ENCODE measurements around the gene ESF1.

The ESF1 gene

DNA sequence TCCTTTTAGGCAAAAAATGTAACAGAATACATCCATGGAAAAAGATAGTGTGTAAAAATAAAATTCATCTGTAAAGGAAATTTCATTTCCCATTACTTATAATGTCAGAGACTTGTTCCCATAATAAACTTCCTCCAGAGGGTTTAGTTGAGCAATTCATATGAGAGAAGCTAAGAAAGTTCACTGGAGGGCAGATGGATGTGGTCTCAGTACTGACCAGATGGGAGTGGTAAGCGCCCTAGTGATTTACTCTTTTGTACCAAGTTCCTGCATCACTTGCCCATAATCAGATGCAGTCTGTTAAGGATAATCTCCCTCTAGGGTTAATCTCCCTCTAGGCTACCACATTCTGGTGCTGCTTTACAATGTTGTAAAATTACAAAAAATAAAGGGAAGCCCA is 61.7 kb downstream of the ESF1 start:
- H3K36me3 ChIP-seq (replicated peaks) = peaks cover 2% of the 10 kb centered on the region
- in situ Hi-C loops (cut with HindIII; ENCODE audit: low pct_ligation_motif_present, low sequenced_read_pairs) = no loop called here
- no peaks in the 10 kb centered on the region for H3K27me3 ChIP-seq (replicated peaks)
- no peak overlapping the region for H3K4me3 ChIP-seq (ENCODE audit: low read depth, low read length)
- TF ChIP-seq, protein P1, sequence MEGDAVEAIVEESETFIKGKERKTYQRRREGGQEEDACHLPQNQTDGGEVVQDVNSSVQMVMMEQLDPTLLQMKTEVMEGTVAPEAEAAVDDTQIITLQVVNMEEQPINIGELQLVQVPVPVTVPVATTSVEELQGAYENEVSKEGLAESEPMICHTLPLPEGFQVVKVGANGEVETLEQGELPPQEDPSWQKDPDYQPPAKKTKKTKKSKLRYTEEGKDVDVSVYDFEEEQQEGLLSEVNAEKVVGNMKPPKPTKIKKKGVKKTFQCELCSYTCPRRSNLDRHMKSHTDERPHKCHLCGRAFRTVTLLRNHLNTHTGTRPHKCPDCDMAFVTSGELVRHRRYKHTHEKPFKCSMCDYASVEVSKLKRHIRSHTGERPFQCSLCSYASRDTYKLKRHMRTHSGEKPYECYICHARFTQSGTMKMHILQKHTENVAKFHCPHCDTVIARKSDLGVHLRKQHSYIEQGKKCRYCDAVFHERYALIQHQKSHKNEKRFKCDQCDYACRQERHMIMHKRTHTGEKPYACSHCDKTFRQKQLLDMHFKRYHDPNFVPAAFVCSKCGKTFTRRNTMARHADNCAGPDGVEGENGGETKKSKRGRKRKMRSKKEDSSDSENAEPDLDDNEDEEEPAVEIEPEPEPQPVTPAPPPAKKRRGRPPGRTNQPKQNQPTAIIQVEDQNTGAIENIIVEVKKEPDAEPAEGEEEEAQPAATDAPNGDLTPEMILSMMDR (IDR thresholded peaks at IDR 0.05; ENCODE audit: low read depth, low read length, missing control alignments) = no peak
- no peak overlapping the region for H3K27ac ChIP-seq
- no peak for DNase-seq

DNA sequence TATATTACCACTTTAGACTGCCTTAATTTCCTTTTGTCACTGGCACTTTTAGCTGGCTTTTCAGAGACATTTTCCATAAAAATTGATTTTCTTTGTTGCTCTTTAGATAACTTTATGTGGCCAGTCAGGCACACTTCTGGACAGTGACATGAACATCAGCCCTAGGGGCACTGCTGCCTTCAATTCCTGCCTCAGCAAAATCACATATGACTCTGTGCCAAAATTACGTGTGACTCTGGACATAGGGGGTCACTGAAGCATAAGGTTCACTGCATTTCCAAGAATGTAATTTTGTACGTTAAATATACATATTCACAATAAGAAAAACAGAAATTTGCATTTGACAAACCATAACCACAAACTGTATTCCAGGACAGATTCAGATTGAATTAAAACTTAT is 66.5 kb downstream of the ESF1 start:
- Histone ChIP-seq H3K27ac (no peak overlapping the region), H3K4me3 (ENCODE audit: low read depth, low read length) (no peak overlapping the region), H3K36me3 (replicated peaks) (peaks cover 15% of the 10 kb centered on the region), H3K27me3 (replicated peaks) (no peaks in the 10 kb centered on the region)
- in situ Hi-C loops (cut with HindIII; ENCODE audit: low pct_ligation_motif_present, low sequenced_read_pairs) = no loop called here
- TF ChIP-seq, protein P1 (IDR thresholded peaks at IDR 0.05; ENCODE audit: low read depth, low read length, missing control alignments) = no peak
- DNase-seq = no peak

DNA sequence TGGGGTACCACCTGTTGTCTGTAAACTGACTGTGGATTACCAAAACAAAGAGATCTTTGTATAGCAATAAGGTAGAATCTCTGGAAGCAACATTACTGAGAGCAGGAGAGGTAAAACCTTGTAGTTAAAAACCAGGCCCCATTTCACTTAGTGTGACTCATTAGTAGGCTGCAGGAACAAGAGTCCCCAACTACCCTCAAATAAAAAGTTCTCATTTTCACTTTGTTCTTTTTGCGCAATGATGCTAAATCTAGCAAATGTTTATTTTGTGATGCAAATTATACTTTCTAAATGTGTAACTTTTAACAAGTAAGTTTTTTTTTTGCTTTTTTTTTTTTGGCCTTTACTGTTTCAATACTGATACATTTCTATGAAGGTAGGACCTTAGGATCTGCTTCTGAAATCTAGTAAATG is 67.1 kb downstream of the ESF1 start:
- in situ Hi-C loops (cut with HindIII; ENCODE audit: low pct_ligation_motif_present, low sequenced_read_pairs) = no loop called here
- DNase-seq = no peak
- Histone ChIP-seq H3K36me3 (replicated peaks) (peaks cover 15% of the 10 kb centered on the region), H3K4me3 (ENCODE audit: low read depth, low read length) (no peak overlapping the region), H3K27me3 (replicated peaks) (no peaks in the 10 kb centered on the region), H3K27ac (no peak overlapping the region)
- TF ChIP-seq, protein P1 (IDR thresholded peaks at IDR 0.05; ENCODE audit: low read depth, low read length, missing control alignments) = no peak

DNA sequence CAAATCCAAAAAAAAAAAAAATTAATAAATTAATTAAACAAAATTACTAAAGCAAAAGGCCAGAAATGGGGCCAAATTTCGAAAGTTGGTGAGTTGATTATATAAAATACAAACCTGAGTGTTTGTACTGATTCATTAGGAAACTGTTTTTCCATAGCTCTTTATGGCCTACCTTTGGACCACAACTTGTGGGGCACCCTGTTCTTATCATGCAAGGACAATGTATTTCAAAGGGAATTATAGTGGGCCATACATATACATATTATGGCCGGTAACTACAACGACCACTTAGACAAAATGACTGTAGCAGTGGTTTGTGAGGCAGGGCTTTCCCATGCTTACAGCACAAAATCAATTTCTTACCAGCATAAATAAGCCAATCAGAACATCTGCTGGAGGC is 69.5 kb downstream of the ESF1 start:
- TF ChIP-seq, protein P1 (IDR thresholded peaks at IDR 0.05; ENCODE audit: low read depth, low read length, missing control alignments) = no peak
- Histone ChIP-seq H3K27me3 (replicated peaks) (no peaks in the 10 kb centered on the region), H3K36me3 (replicated peaks) (peaks cover 15% of the 10 kb centered on the region), H3K4me3 (ENCODE audit: low read depth, low read length) (no peak overlapping the region), H3K27ac (no peak overlapping the region)
- no peak for DNase-seq
- in situ Hi-C loops (cut with HindIII; ENCODE audit: low pct_ligation_motif_present, low sequenced_read_pairs) = no loop called here

DNA sequence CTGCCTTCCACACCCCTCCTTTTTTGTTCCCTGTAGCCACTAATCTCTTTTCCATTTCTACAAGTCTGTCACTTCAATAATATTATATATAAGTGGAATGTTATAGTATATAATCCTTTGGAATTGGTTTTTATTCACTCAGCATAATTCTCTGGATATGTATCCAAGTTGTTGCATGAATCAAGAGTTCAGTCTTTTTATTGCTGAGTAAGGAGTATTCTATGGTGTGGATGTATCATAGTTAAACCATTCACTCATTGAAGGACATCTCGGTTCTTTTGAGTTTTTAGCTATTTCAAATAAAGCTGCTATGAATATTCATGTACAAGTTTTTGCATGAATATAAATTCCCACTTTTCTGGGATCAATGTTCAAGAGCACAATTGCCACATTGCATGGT is 76.5 kb downstream of the ESF1 start:
- TF ChIP-seq, protein P1 (IDR thresholded peaks at IDR 0.05; ENCODE audit: low read depth, low read length, missing control alignments) = no peak
- Histone ChIP-seq H3K4me3 (ENCODE audit: low read depth, low read length) (no peak overlapping the region), H3K36me3 (replicated peaks) (peaks cover under 1% of the 10 kb centered on the region), H3K27ac (no peak overlapping the region), H3K27me3 (replicated peaks) (no peaks in the 10 kb centered on the region)
- in situ Hi-C loops (cut with HindIII; ENCODE audit: low pct_ligation_motif_present, low sequenced_read_pairs) = no loop called here
- DNase-seq = no peak

DNA sequence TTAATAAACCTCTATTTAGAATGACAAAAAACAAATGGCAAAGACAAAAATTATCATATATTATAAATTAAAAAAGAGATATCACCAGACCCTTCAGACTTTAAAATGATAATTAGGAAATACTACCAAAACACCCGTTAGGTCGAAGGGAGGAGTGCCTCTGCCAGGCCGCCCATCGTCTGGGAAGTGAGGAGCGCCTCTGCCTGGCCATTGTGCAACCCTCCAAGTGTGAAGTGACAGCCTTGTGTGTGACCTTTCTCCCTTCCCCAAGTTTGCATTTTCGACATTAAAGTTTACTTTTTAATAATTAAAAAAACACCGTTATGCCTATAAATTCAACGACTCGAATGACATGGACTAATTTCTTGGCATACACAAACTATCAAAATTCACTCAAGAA is 81.5 kb downstream of the ESF1 start:
- TF ChIP-seq, protein P1 (IDR thresholded peaks at IDR 0.05; ENCODE audit: low read depth, low read length, missing control alignments) = no peak

More for the DNA sequence above, 81.5 kb downstream of the ESF1 start:
- Histone ChIP-seq H3K27me3 (replicated peaks) (no peaks in the 10 kb centered on the region), H3K4me3 (ENCODE audit: low read depth, low read length) (no peak overlapping the region), H3K27ac (no peak overlapping the region), H3K36me3 (replicated peaks) (no peaks in the 10 kb centered on the region)
- no peak for DNase-seq
- in situ Hi-C loops (cut with HindIII; ENCODE audit: low pct_ligation_motif_present, low sequenced_read_pairs) = no loop called here
